ENCODE data around the gene SORCS2. TPM values are rescaled to one million over a fixed set of nuclear protein-coding genes. Genes with fewer than 3 reads are reported as not detected.

SORCS2 gene
- polyA plus RNA-seq, 1 donor (not counting 4 experiments of a cell fraction or from before 2014, with no cell fraction given), result 0.09 TPM

DNA sequence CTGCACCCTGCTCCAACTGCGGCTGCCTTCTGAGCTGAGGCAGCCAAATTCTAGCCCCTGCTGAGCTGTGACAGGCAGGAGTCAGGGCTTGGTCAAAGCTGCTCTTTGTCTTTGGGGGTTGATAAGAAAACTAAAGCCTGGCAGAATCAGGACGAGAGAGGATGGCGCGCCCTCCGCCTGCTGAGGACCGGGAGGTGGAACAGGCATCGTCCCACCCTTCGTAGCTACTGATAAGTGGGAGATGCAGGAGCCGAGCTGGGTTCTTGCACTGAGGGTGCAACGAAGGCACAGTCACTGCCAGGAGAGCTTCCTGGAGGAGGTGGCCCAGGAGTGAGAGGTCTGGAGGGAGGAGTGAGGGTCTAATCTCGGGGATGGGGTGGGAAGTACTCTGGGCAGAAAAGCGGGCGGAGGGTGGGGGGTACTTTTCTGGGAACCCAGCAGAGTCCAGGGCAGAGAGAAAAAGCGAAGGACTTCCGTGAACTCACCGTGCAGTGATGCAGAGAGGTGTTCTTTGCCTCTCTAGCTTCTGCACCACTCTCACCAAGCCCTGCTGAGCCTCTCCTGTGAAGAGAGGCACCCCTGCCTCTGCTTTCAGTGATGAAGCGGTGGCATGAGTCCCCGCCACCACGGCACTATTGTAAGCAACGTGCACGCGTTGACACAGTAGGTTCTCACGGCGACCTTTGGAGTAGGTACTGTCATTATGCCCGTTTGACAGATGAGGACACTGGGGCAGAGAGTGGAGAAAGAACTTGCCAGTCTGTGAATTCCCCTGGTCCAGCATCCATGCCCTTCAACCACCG lies 107.8 kb downstream of the SORCS2 start:
- Histone ChIP-seq H3K27me3 (ENCODE audit: control insufficient read depth, extremely low read depth, insufficient read depth, low read length) (peaks cover 15% of the 10 kb centered on the region), H3K9me1 (ENCODE audit: control insufficient read depth, extremely low read depth, insufficient read depth, low read length) (no peaks in the 10 kb centered on the region), H3K27ac (ENCODE audit: control insufficient read depth, insufficient read depth, low read length) (no peak overlapping the region), H3K4me2 (ENCODE audit: control insufficient read depth, extremely low read depth, insufficient read depth, low read depth, low read length) (no peak overlapping the region), H4K20me1 (ENCODE audit: control insufficient read depth, extremely low read depth, insufficient read depth, low read length) (no peaks in the 10 kb centered on the region), H3K9me3 (ENCODE audit: control insufficient read depth, low read depth, low read length) (no peaks in the 10 kb centered on the region), H3K4me1 (ENCODE audit: control insufficient read depth, extremely low read depth, insufficient read depth, low read length) (no peaks in the 10 kb centered on the region), H3K36me3 (ENCODE audit: control insufficient read depth in 2 of 2, extremely low read depth in 1 of 2, insufficient read depth in 2 of 2, low read length in 2 of 2) (no peaks in the 10 kb centered on the region), H2AFZ (ENCODE audit: control insufficient read depth, low read length) (no peak overlapping the region), H3K4me3 (ENCODE audit: control insufficient read depth in 2 of 3, extremely low read depth in 1 of 3, insufficient read depth in 2 of 3, low read depth in 1 of 3, low read length in 3 of 3) (no peak overlapping the region), H3K9ac (ENCODE audit: control insufficient read depth, extremely low read depth, insufficient read depth, low read length) (no peak overlapping the region), H3K79me2 (ENCODE audit: control insufficient read depth, insufficient read depth, low read length) (no peaks in the 10 kb centered on the region)
- dilution Hi-C loops (cut with MboI; ENCODE audit: extremely low pct_ligation_motif_present, low sequenced_read_pairs), result no loop called here
- no peak for FAIRE-seq
- TF ChIP-seq, protein P1, sequence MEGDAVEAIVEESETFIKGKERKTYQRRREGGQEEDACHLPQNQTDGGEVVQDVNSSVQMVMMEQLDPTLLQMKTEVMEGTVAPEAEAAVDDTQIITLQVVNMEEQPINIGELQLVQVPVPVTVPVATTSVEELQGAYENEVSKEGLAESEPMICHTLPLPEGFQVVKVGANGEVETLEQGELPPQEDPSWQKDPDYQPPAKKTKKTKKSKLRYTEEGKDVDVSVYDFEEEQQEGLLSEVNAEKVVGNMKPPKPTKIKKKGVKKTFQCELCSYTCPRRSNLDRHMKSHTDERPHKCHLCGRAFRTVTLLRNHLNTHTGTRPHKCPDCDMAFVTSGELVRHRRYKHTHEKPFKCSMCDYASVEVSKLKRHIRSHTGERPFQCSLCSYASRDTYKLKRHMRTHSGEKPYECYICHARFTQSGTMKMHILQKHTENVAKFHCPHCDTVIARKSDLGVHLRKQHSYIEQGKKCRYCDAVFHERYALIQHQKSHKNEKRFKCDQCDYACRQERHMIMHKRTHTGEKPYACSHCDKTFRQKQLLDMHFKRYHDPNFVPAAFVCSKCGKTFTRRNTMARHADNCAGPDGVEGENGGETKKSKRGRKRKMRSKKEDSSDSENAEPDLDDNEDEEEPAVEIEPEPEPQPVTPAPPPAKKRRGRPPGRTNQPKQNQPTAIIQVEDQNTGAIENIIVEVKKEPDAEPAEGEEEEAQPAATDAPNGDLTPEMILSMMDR (optimal IDR thresholded peaks at IDR 0.05 in 1 of 3, IDR thresholded peaks at IDR 0.05 in 1 of 3, conservative IDR thresholded peaks at IDR 0.05 in 1 of 3; ENCODE audit: extremely low read depth in 1 of 3, insufficient read depth in 2 of 3, low read length in 3 of 3), result no peak
- TF ChIP-seq EZH2 (IDR thresholded peaks at IDR 0.05; ENCODE audit: low read length), result no peak
- no peak for DNase-seq (ENCODE audit: low read depth, low spot score)

DNA sequence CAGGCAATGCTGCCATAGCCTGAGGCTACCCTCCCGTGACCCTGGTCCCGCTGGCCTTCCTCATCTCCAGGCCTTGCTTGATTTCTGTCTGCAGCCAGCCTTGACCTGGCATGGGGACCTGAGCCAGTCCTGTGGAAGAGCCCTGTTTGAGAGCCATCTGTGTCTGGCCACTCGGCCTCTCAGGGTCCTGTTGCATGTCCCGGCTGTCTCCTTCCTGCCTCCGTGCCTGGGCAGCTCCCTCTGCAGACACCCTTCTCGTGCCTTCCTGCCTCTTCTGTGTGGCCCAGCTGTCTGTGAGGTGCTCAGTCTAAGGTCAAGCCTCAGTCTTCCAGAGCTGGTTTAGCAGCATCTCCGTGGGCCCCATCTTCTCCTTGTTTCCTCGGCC lies 108.4 kb downstream of the SORCS2 start:
- H4K20me1 ChIP-seq (ENCODE audit: control insufficient read depth, extremely low read depth, insufficient read depth, low read length), result no peaks in the 10 kb centered on the region
- dilution Hi-C loops (cut with MboI; ENCODE audit: extremely low pct_ligation_motif_present, low sequenced_read_pairs), result no loop called here
- H3K36me3 ChIP-seq (ENCODE audit: control insufficient read depth in 2 of 2, extremely low read depth in 1 of 2, insufficient read depth in 2 of 2, low read length in 2 of 2), result no peaks in the 10 kb centered on the region
- FAIRE-seq, result no peak
- H3K4me2 ChIP-seq (ENCODE audit: control insufficient read depth, extremely low read depth, insufficient read depth, low read depth, low read length), result no peak overlapping the region
- TF ChIP-seq EZH2 (IDR thresholded peaks at IDR 0.05; ENCODE audit: low read length), result no peak
- TF ChIP-seq, protein P1 (optimal IDR thresholded peaks at IDR 0.05 in 1 of 3, IDR thresholded peaks at IDR 0.05 in 1 of 3, conservative IDR thresholded peaks at IDR 0.05 in 1 of 3; ENCODE audit: extremely low read depth in 1 of 3, insufficient read depth in 2 of 3, low read length in 3 of 3), result no peak
- no peaks in the 10 kb centered on the region for H3K9me1 ChIP-seq (ENCODE audit: control insufficient read depth, extremely low read depth, insufficient read depth, low read length)
- H2AFZ ChIP-seq (ENCODE audit: control insufficient read depth, low read length), result no peak overlapping the region
- no peak overlapping the region for H3K27ac ChIP-seq (ENCODE audit: control insufficient read depth, insufficient read depth, low read length)
- H3K9me3 ChIP-seq (ENCODE audit: control insufficient read depth, low read depth, low read length), result no peaks in the 10 kb centered on the region
- H3K9ac ChIP-seq (ENCODE audit: control insufficient read depth, extremely low read depth, insufficient read depth, low read length), result no peak overlapping the region
- no peak overlapping the region for H3K4me3 ChIP-seq (ENCODE audit: control insufficient read depth in 2 of 3, extremely low read depth in 1 of 3, insufficient read depth in 2 of 3, low read depth in 1 of 3, low read length in 3 of 3)
- peaks cover 20% of the 10 kb centered on the region for H3K27me3 ChIP-seq (ENCODE audit: control insufficient read depth, extremely low read depth, insufficient read depth, low read length)
- no peak for DNase-seq (ENCODE audit: low read depth, low spot score)
- H3K79me2 ChIP-seq (ENCODE audit: control insufficient read depth, insufficient read depth, low read length), result no peaks in the 10 kb centered on the region
- H3K4me1 ChIP-seq (ENCODE audit: control insufficient read depth, extremely low read depth, insufficient read depth, low read length), result no peaks in the 10 kb centered on the region

Data from keratinocyte (primary cell).